Activated CD4-positive, alpha-beta T cell treated with anti-CD3 and anti-CD28 coated beads, Interleukin-2, Interleukin-4, amounts not matched to agents 100 ng/mL and 50 ng/mL, durations not matched to agents 16 hours and 8 hours (primary cell): ENCODE data around the gene ANKRD18B.
"Not testable (repeated sequence)": the region's sequence is repeated elsewhere in the genome, so short reads cannot be mapped to it uniquely, and the experiment has no call there.

Experiments
- DNase-seq: peaks from one replicate; pipeline ENCODE4 v3.0.0-alpha.2; 2020; ENCODE audit warnings: low spot score

ANKRD18B gene

DNA sequence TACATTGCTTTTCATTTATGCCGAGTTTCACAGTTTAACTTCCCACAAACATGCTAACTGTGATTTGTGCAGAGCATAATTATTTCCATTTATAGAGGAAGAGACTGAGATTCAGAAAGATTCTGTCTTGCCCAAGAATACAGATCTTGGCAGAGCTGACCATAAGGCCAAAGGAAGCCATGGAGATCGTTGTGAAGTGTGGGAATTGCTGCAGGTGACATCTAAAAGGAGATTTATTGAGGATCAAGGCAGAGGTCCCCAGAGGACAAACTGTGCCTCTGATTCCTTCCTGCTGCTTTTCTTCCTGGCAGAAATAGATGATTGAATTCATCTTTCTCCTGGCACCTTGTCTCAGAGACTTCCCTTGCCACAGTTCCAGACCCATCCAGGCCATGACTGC lies 88.4 kb downstream of the ANKRD18B start:
- DNase-seq: not testable (repeated sequence)

DNA sequence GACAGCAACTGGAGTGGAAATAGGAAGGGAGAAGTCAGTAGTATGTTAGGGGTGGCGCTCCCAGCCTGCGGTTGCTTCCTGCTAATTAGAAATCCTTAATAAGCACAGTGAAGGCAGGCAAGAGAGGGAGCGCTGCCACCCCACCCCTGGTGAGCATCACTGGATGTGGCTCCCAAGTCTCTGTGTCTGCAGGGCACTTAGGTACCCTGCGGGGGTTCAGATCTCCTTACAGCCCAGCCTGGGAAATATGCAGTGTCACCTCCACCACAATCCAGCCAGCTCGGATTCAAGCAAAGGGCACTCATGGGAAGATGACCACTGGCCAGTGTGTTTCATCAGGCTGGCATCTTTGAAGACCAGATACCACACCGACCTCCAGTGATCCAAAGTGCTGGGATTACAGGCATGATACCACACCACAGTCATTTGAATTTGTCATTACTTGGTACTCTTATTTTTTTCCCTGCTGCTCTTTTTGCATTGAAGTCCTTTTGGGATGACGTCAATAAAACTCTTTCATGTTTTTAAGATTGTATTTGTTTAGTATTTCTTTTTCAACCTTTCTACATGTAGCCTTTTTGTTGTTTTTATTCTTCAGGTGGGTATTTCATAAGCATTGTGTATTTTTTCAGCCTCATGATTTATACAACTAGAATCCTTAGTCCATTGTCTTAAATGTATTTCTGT lies 90.1 kb downstream of the ANKRD18B start:
- no peak for DNase-seq

- DNase-seq: not testable (repeated sequence)
These were observed 94.3 kb downstream of the ANKRD18B start for GRCh38 chr9:33618370-33618769.

GRCh38 chr9:33619666-33620404 lies 95.8 kb downstream of the ANKRD18B start:
- DNase-seq: peak; percentile 10

DNA sequence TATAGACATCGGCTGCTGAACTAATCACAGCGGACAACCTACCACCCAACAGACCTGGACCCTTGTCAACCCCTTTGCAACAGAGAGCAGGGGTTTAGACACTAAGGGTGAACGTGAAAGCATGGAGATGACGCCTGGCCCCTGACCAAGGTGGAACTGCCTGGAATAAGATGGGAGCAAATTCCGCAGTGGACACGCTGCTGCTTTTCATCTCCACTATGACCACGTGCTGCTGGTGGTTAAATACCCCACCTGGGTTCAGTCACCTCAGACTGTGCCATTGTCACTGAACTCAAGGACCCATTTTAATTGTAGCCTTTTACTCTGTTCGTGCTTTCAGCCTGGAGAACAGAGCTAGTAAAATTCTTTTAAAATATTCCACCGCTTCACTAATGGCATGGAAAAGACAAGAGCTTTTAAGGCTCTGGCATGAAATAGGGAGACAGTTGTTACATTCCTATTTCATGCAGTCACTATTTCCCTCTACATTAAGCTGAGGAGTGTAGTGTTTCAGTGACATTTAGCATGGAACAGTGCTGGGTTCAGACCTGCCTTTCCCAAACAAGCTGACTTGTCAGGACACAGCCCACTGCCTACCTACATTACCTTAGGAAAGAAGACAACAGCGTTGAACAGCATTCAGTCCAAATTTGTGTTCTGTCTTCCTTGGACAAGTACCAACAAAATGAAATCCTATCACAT lies 96.8 kb downstream of the ANKRD18B start:
- DNase-seq: no peak
